A172 (cell line): Measurements from ENCODE around the gene IRAK1. TPM values are rescaled to one million over a fixed set of nuclear protein-coding genes. Genes with fewer than 3 reads are reported as not detected.
"Not testable (repeated sequence)": the region's sequence is repeated elsewhere in the genome, so short reads cannot be mapped to it uniquely, and the experiment has no call there.

Source experiments
- DNase-seq: peaks from one replicate; pipeline ENCODE4 v3.0.0-alpha.2; 2015; ENCODE audit warnings: low spot score
- total RNA-seq: library from RNA; depleted of rRNA; stranded (reverse); fragments of >200 nt; shearing (Covaris generic); gene quantifications from 2 replicates; pipeline ENCODE4 v1.2.3, GENCODE V29; 2014

Gene IRAK1
- total RNA-seq, 1 experiment from 2014 or later, result 220 TPM

DNA sequence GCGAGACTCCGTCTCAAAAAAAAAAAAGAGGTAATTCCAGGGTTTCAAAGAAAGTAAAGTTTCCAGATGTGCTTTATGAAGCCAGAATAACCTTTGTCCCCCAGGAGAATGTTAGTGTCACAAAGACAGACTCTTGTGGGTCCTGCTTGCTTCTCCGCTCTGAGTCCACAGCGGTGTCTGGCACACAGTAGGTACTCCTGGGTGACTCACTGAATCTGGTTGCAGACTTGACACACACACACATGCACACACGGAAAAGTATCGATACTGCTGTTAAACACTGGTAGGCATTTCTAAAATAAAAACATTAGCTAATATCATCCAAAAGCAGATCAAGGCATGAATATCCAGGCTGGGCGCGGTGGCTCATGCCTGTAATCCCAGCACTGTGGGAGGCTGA, 24.2 kb downstream of the IRAK1 start:
- no peak for DNase-seq

DNA sequence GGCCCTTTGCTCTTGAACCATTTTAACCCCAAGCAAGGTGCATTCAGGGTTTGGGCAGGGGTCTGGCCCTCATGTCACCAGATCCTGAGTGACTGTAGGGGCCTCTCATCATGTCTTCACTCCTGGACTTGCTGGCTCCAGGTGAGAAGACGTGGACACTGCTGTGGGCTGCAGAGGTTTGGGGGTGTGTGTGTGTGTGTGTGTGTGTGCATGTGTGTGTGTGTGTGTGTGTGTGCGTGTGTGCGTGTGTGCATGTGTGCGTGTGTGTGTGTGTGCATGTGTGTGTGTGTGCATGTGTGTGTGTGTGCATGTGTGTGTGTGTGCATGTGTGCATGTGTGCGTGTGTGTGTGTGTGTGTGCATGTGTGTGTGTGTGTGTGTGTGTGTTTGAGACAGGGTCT, 25.3 kb downstream of the IRAK1 start:
- DNase-seq, result not testable (repeated sequence)

DNA sequence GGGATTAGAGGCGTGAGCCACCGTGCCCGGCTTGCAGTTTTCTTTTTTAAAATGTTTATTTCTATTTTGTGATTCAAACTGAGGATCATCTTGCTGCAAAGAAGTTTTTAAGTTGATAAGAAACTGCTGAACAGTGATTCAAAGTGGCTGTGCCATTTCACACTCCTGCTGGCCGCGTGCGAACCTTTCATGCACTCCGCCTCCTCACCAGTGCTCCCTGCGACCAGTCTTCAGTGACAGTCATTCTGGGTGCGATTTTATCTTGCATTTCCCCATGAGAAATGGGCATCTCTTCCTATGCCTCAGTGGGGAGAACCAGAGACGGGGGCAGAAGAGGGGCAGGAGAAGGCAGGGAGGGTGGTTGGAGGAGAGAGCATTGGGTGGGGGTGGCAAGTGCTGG, 25.7 kb downstream of the IRAK1 start:
- no peak for DNase-seq

DNA sequence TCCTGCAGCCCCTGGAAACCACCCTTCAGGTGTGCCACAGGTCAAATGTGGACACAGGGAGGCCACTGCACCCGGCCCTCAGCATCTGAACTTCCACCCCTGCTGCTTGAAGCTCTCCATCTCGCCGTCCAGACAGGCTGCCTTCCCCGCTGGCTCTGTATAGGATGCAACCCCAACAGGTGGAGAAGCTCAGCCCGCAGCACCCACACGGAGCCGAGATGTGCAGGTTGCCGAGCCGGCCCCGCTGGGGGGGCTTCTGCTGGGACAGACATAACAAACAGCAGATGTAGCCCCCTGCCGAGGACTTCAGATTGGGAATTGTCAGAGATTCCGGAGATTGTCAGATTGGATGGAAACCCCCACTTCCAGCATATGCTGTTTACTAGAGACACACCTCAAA, 26.6 kb downstream of the IRAK1 start:
- DNase-seq, result no peak

- no peak for DNase-seq
Measured at GRCh38 chrX:153992180-153992579, 27.5 kb downstream of the IRAK1 start.

GRCh38 chrX:153991013-153991580, 28.6 kb downstream of the IRAK1 start:
- no peak for DNase-seq

- no peak for DNase-seq
Measured at GRCh38 chrX:153989973-153990655, 29.6 kb downstream of the IRAK1 start.

GRCh38 chrX:153988493-153988892, 31.2 kb downstream of the IRAK1 start:
- DNase-seq, result no peak

DNA sequence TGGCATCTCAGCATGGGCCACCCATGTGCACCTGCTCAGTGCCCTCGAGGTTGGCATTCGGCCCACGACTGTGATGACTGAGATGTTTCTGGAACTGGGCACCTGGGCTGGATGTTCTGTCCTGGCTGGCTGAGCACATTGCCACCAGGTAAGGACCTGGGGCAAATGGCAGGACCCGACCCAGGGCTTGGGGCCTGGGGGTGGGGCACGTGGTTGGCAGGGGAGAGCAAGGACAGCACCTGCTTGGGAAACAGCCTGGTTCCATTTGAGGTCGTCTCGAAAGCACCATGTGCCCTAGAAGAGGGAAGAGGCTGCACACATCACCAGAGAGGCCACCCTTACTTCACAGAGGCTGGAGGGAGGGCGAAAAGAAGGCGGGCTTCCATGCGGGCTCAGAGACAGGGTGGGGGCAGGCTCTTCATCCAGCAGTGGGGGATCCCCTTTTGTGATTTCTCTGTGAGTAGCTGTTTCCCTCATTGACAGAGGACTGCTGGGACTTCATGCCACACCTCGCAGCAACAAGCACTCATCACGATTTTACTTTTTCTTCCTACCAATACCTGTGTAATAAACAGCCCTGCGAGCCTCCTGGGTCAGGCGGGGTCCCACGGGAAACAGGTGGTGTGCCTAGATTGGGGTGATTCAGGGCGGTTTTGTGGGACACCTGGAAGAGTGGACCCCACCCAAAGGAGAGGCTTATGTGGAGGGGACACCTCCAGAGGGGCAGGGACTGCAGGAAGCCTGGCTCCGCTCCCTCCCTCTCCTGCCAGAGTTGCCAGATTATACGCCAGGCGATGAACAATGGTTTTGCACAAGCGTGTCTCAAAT, 35.1 kb downstream of the IRAK1 start:
- no peak for DNase-seq

DNA sequence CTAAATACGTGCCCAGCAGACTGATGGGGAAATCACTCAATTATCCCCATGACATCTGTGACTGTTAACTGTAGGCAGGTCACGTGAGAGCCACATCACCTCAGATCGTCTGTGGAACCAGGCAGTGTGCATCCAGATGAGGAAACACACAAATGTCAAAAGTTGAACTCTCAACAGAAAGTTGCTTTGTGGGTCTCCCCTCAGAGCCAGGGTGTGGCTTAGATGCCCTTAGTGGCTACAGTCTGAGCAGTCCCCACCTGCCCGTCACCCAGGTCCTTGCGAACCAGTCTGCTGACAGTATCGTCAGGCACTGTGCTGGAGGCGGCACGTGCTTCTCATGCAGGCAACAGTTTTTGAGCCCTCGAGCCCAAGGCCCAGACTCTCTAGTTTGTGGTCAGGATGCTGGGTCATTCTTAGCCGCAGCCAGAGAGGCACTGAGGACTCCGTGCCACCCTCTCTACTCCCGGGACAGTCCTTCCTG, 36.3 kb downstream of the IRAK1 start:
- DNase-seq, result no peak

GRCh38 chrX:153981771-153982533, 37.8 kb downstream of the IRAK1 start:
- DNase-seq, result no peak

DNA sequence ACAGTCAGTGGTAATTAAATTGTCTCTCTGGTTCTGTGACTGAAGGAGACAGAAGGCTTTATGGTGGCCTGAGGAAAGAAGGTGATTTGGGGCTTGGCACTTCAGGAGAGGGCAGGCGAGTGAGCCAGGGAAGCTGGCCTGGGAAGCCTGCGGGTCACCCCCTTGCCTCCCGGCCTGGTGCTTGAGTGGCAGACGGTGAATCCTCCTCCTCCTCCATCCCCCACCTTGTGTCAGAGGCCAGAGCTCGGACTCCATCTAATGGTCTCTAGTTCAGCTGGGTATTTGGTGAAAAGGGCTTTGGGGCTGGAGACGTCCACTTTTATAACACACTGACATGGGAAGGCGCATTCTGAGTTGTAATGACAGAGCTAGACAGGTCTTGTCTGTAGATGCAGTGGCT, 38.5 kb downstream of the IRAK1 start:
- no peak for DNase-seq

GRCh38 chrX:153980394-153980793, 39.3 kb downstream of the IRAK1 start:
- DNase-seq, result not testable (repeated sequence)

DNA sequence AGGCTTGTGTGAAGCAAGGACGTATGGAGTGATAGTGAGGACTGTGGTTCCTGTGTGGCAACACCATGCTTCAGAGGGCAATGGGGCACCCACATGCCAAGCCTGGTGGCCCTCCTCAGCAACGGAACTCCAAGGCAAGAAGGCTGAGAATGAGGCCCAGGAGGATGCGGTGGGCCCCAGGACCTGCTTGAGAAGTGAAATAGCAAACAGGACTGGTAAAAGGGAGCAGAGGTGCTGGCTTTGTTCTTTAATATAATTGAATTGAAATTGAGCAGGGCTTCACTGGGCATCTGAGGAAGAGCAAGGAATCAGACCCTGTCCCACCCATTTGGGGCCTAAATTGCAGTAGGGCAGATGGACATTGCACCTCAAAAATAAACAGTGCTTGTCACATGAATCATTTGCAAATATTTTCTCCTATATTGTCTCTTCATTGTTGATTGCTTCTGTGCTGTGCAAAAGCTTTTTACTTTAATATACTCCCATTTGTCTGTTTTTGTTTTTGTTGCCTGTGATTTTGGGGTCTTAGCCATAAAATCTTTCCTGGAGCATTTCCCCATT, 44.9 kb downstream of the IRAK1 start:
- DNase-seq, result no peak

DNA sequence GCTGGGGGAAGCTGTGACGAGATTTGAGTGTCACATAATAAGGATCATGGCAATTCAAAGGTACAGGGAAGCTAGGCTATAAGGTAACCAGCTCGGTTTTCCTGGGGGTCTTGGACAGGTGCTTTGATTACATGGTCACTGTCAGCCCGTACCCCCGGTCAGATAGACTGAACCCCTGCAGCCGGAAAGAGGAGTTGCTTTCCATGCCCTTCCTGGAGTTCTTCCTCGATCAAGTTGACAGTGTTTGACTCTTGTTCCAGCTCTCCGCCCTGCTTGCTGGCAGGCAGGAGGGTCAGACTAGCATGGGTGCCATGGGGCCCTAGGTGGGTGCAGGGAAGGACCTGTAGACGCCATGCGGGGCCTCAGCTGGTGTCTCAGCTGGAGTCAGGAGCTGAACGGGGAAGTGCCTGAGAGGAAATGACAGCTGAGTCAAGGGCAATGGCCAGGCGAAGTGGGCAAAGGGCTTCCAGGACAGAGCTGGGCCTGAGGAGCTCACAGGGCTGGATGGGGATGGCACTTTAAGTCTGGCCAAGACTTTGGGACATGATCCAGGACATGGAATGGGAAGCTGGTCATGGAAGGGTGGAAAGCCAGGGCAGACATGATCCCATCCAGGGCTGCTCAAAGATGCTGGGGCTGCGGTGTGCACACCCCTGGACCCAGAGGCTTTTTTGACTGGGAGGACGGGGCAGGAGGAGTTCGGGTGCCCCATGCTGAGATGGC, 45.5 kb downstream of the IRAK1 start:
- no peak for DNase-seq

- DNase-seq, result no peak
Measured at GRCh38 chrX:153973127-153974002, 46.3 kb downstream of the IRAK1 start.

GRCh38 chrX:153972368-153973126, 47.2 kb downstream of the IRAK1 start, which contains the start of gene TMEM187:
Gene TMEM187 (plus strand): TSS chrX:153972754. CDS start chrX:153982063, 9,309 bp downstream.
- peak; percentile 91 for DNase-seq

DNA sequence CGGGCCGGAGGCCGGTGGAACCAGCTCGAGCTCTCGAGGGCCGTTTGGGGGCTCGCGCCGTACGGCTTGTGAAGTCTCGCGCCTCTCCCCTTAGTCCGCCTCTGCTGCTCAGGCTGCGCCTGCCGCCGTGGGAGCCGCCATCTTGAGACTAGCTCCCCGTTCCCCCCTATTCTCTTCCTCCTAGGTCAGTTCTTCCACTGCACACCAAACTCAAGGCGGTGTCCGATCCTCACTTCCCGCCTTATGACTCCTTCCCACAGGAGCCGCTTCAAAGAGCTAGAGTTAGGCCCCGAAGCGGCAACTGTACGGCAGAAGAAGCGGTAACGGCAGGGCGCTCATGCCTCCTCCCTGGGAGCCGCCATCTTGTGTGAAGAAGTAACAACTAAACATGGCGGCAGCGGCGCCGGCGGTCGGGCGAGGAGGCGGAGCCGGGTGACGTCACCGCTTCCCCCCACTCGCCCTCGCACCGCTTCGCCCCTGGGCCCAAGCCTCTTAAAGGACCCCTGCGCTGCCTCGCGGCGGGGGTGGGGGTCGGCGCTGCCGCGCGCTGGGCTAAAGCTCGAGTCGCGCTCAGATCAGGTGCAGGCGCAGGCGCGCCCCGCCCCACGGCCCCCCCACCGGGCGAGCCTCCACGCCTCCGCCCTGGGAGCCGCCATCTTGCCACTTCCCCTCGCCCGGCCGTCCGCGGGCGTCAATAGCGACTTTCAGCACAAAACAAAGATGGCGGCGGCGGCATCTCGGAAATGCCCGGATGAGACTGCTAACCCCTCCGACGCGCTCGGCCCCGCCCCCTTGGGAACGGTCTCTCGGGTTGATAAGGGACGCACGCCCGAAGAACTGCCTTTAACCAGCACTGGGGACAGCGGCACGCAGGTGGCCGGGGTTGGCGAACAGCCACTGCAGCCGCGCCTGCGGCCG, 48.0 kb downstream of the IRAK1 start, which contains the start of gene HCFC1:
Gene HCFC1 (minus strand): TSS at position 369 of the 918 bp plus-strand sequence. CDS start 978 bp downstream, outside the sequence.
- DNase-seq, result peak; percentile 89
